ENCODE results near the gene OR9Q2. TPM values are rescaled to one million over a fixed set of nuclear protein-coding genes. Genes with fewer than 3 reads are reported as not detected.

OR9Q2 gene
- not detected in 2 replicates for total RNA-seq

GRCh38 chr11:58188770-58189169 lies at the start of gene OR9Q2:
Gene OR9Q2, plus strand, starts transcription at chr11:58189070. Its CDS starts 1,421 bp downstream, at chr11:58190491.

GRCh38 chr11:58204042-58204441 lies 15.2 kb downstream of the OR9Q2 start, which contains the start of gene OR1S2:
Gene OR1S2, minus strand, starts transcription at chr11:58204142. Its CDS starts 0 bp downstream, at chr11:58204142.

GRCh38 chr11:58212420-58212819 lies 23.6 kb downstream of the OR9Q2 start, which contains the start of gene OR1S1:
Gene OR1S1, plus strand, starts transcription at chr11:58212720.

Other genes with a start within 250 kb of the OR9Q2 start
- gene OR9Q1, start 165.2 kb upstream of the OR9Q2 start, total RNA-seq = not detected in 2 replicates
- gene OR6Q1, start 158.1 kb upstream of the OR9Q2 start, total RNA-seq = not detected in 2 replicates
- not detected in 2 replicates for gene OR9I1, start 63.5 kb upstream of the OR9Q2 start, total RNA-seq
- gene OR1S2, start 15.1 kb downstream of the OR9Q2 start, total RNA-seq = not detected in 2 replicates
- not detected in 2 replicates for gene OR1S1, start 23.6 kb downstream of the OR9Q2 start, total RNA-seq
- not detected in 2 replicates for gene OR10Q1, start 39.8 kb downstream of the OR9Q2 start, total RNA-seq
- not detected in 2 replicates for gene OR10W1, start 79.2 kb downstream of the OR9Q2 start, total RNA-seq
- not detected in 2 replicates for gene OR5B17, start 170.0 kb downstream of the OR9Q2 start, total RNA-seq
- not detected in 2 replicates for gene OR5B3, start 217.8 kb downstream of the OR9Q2 start, total RNA-seq
- gene OR5B2, start 239.1 kb downstream of the OR9Q2 start, total RNA-seq = not detected in 2 replicates